ENCODE results near the gene LGALS12.

GRCh38 chr11:63532117-63532516 is 26.2 kb downstream of the LGALS12 start:
- TF ChIP-seq POLR2AphosphoS5 (IDR thresholded peaks at IDR 0.05): no peak
- no peak for TF ChIP-seq CTCF (IDR thresholded peaks at IDR 0.05)
